ENCODE results near the gene CHRNA4.

Gene CHRNA4

GRCh38 chr20:63362436-63363009 is 1.4 kb upstream of the CHRNA4 start:
- no peak for DNase-seq

- DNase-seq: no peak
Measured at GRCh38 chr20:63361519-63362435, 628 bp upstream of the CHRNA4 start.

- DNase-seq: no peak
Measured at GRCh38 chr20:63359937-63360849, 956 bp downstream of the CHRNA4 start.

- no peak for DNase-seq
Measured at GRCh38 chr20:63359164-63359934, 1.8 kb downstream of the CHRNA4 start.

GRCh38 chr20:63357921-63358905 is 2.9 kb downstream of the CHRNA4 start:
- peak; percentile 91 for DNase-seq

GRCh38 chr20:63356931-63357879 is 3.9 kb downstream of the CHRNA4 start:
- DNase-seq: no peak

GRCh38 chr20:63356511-63356910 is 4.6 kb downstream of the CHRNA4 start:
- DNase-seq: no peak

GRCh38 chr20:63355781-63356295 is 5.3 kb downstream of the CHRNA4 start:
- no peak for DNase-seq

- DNase-seq: no peak
Measured at GRCh38 chr20:63354636-63355350, 6.4 kb downstream of the CHRNA4 start.

GRCh38 chr20:63352811-63353221 is 8.3 kb downstream of the CHRNA4 start:
- DNase-seq: no peak

GRCh38 chr20:63351811-63352591 is 9.1 kb downstream of the CHRNA4 start:
- DNase-seq: peak; percentile 40

GRCh38 chr20:63351326-63351700 is 9.8 kb downstream of the CHRNA4 start:
- no peak for DNase-seq

GRCh38 chr20:63350597-63351325 is 10.4 kb downstream of the CHRNA4 start:
- DNase-seq: no peak

GRCh38 chr20:63350196-63350595 is 11.0 kb downstream of the CHRNA4 start:
- no peak for DNase-seq

- no peak for DNase-seq
Measured at GRCh38 chr20:63349516-63349895, 11.6 kb downstream of the CHRNA4 start.

GRCh38 chr20:63348828-63349515 is 12.2 kb downstream of the CHRNA4 start:
- no peak for DNase-seq
